DMS79 treated with DMSO at 0.1 percent for 48 hours (cell line): ENCODE results near the gene USP48.
"Not testable (repeated sequence)": the region's sequence is repeated elsewhere in the genome, so short reads cannot be mapped to it uniquely, and the experiment has no call there.

Source experiments
- DNase-seq: peaks from one replicate; lab custom pipeline; 2025; lab: John Stamatoyannopoulos, UW

The USP48 gene

DNA sequence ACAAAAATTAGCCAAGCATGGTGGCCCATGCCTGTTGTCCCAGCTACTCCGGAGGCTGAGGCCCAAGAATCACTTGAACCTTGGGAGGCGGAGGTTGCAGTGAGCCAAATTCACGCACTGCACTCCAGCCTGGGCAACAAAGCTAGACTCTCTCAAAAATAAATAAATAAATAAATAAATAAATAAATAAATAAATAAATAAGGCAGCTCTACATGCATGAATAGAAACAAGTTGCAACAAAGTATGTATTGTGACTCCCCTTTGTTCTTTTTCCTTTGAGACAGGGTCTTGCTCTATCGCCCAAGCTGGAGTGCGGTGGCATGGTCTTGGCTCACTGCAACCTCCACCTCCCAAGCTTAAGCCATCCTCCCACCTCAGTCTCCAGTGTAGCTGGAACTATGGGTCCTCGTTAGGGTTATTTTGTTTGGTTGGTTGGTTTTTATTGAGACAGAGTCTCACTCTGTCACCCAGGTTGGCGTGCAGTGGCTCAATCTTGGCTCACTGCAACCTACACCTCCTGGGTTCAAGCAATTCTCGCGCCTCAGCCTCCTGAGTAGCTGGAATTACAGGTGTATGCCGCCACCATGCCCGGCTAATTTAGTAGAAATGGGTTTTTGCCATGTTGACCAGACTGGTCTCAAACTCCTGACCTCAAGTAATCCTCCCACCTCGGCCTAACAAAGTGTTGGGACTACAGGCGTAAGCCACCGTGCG is 8.0 kb downstream of the USP48 start:
- no peak for DNase-seq

DNA sequence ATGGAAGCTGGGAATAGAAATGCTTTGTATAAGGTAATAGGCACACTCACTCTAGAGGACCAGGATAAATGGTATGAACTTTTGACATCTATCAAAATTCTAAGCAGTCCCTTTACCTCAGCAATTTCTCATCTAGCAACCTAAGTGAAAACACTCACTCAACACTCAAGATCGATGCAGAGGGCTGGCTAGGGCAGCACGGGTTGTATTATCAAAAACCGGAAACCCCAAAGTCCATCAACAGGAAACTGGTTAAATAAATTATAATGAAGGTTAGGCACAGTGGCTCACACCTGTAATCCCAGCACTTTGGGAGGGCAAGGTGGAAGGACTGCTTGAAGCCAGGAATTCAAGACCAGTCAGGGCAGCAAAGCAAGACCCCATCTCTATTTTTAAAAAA is 9.4 kb downstream of the USP48 start:
- DNase-seq: no peak

DNA sequence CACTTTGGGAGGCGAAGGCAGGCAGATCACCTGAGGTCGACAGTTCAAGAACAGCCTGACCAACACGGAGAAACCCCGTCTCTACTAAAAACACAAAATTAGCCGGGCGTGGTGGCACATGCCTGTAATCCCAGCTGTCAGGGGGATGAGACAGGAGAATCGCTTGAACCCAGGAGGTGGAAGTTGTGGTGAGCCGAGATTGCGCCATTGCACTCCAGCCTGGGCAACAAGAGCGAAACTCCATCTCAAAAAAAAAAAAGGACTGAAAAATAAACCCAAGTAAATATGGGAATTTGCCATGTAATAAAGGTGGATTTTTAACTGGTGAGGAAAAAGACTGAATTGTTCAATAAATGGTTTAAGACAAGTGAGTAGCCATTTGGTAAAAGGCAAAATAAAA is 11.3 kb downstream of the USP48 start:
- not testable (repeated sequence) for DNase-seq

DNA sequence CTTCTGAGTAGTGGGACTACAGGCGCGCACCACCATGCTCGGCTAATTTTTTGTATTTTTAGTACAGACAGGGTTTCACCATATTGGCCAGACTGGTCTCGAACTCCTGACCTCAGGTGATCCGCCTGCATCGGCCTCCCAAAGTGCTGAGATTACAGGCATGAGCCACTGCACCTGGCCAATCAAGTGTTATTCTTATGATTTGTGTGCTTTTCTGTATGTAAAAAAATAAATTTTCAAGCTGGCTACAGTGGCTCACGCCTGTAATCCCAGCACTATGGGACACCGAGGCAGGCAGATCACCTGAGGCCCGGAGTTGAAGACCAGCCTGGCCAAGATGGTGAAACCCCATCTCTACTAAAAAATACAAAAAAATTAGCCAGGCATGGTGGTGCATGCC is 12.3 kb downstream of the USP48 start:
- DNase-seq: not testable (repeated sequence)

DNA sequence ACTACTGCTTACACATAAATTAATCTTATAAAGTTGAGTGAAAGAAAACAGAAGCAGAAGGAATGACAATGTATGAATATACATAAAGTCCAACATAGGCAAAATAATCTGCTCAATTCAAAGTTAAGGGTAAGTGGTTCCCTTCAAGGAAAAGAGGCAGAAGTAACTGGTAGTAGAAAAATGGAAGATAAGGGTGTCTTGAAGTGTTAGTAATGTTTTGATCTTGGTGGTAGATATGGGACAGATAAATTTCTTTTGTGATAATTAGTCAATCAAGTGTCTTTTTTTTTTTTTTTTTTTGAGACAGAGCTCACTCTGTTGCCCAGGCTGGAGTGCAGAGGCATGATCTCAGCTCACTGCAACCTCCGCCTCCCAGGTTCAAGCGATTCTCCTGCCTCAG is 12.7 kb downstream of the USP48 start:
- DNase-seq: no peak

DNA sequence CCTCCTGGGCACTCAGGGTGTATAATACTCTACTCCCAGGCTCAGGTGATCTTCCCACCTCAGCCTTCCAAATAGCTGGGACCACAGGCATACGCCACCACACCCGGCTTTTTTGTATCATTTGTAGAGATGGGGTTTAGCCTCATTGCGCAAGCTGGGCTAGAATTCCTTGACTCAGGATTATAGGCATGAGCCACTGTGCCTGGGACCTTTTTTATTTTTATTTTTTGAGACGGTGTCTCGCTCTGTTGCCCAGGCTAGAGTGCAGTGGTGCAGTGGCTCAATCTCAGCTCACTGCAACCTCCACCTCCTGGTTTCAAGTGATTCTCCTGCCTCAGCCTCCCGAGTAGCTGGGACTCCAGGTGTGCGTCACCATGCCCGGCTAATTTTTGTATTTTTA is 15.8 kb downstream of the USP48 start:
- not testable (repeated sequence) for DNase-seq

DNA sequence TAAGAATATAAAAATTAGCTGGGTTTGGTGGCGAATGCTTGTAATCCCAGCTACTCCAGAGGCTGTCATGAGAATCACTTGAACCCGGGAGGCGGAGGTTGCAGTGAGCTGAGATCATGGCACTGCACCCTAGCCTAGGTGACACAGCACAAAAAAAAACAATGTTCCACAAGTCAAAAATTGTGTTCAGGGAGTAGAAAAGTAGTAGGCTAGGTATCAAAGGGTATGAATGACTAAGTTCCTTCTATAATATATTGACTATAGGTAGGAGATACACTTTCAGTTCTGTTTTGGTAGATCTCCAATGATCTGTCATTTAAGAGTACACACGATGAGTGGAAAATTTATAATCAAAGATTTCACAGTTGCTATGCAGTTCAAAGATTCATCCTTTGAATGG is 16.7 kb downstream of the USP48 start:
- DNase-seq: no peak

DNA sequence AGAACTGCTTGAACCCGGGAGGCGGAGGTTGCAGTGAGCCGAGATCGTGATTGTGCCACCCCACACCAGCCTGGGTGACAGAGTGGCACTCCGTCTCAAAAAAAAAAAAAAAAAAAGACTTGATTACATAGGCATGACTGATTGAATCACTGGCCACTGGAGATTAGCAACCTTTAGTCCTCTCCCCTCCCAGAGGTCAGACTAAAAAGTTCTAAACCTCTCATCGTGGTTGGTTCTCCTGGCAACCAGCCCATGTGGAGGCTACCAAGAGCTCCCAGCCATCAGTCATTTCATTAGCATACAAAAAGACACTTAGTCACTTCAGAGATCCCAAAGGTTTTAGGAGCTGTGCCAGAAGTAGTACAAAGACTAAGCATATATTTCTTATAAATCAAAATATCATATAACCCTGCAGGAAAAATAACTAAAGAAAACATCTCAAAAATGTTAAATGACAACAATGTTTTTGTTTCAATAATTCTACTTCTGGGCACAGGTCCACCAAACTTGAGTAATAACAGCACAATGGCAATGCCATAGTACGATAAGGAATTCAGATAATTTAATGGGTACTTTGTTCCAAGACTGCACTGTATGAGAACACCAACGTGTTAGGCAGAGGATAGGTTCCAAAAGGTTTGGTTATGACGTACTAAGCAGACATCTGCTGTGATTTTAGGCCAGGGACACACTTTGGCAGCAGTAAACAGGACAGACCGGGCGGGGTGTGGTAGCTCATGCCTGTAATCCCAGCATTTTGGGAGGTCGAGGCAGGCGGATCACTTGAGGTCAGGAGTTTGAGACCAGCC is 18.1 kb downstream of the USP48 start:
- DNase-seq: peak; percentile 65

DNA sequence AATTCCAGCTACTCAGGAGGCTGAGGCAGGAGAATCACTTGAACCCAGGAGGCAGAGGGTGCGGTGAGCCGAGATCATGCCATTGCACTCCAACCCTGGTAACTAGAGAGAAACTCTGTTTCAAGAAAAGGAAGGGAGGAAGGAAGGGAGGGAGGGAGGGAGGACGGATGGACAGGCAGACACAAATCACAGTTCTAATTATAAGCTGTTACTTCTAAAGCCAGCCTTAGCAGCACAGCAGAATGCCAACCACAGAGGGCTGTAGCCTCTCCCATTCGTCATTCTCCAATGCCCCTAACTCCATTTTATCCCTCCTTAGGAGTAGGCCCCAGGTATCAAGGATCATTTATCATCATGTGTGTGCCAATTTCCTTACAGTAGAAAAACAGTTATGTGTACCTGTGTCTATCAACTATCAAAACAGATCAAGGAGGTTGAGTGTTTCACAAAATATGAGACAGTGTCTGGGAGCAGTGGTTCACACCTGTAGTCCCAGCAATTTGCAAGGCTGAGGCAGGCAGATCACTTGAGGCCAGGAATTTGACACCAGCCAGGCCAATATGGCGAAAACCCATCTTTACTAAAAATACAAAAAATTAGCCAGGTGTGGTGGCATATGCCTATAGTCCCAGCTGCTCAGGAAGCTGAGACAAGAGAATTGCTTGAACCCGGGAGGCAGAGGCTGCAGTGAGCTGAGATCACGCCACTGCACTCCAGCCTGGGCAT is 19.1 kb downstream of the USP48 start:
- no peak for DNase-seq

DNA sequence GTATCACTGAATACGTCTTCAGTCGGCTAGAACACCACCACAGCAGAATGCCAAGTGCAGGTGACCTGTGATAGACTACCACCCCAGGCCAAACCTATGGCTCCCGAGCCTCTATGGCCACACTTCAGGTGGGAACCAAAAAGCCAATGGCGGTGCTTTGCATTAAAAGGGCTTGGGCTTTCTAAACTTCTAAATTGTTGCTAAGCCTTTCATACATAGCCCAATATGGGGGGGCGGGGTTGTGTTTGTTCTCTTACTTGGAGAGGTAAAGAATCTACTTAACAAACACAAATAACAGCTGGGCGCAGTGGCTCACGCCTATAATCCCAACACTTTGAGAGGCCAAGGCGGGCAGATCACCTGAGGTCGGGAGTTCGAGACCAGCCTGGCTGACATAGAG is 19.7 kb downstream of the USP48 start:
- no peak for DNase-seq

DNA sequence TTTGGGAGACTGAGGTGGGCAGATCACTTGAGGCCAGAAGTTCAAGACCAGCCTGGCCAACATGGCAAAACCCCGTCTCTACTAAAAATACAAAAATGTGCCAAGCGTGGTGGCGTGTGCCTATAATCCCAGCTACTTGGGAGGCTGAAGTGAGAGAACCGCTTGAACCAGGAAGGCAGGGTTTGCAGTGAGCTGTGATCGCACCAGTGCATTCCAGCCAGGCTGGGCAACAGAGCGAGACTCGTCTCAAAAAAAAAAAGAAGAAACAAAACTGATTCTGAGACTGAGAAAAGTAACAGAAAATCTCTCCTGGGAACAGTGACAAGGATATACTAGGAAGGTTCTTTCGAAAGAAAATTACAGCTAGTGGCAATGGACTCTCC is 20.9 kb downstream of the USP48 start:
- no peak for DNase-seq

DNA sequence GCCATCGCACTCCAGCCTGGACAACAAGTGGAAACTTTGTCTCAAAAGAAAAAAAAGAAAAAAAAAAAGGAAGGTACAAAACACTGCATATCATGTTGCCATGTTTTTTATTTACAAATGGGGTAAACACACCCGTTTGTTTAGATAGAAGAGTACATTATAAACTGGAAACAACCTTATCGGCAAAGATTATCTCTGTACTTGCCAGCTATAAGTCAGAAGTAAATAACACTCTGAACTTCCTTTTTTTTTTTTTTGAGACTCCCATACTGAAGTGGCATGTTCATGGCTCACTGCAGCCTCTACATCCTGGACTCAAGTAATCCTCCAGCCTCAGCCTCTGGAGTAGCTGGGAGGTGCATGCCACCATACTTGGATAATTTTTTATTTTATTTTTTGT is 21.9 kb downstream of the USP48 start:
- DNase-seq: no peak

DNA sequence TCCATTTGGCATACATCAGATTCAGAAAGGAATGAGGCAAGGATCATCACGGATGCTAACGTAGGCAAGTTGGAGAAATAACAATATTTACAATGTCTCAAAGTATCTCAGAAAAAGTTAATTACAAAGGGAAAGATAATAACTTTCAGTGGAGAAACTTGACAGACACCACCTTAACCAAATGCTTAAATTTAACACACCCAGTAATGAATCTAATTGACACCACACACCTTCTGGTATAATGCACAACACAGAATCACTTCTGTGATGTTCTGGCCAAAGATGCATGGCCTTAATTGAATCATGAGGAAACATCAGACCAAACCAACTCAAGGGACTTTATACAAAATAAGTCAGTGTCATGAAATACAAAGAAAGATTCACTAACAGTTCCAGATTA is 23.1 kb downstream of the USP48 start:
- no peak for DNase-seq

DNA sequence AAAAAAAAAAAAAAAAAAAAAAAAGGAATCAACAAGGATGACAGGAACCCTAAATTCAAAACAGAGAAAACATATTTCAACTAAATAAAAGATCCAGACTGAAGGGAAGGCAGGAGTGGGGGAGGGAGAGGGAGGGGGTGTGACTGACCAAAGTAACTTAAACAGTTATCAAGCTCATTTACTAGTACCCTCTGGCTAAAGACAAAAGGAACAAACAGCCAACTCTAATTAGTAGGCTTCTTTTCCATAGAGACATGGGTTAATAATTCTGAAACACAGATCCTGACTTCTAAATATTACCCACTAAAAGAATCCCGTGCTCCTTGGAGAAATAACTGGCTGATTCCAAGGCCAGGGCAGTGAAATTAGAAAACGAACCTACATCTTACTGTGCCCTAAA is 23.8 kb downstream of the USP48 start:
- DNase-seq: no peak

DNA sequence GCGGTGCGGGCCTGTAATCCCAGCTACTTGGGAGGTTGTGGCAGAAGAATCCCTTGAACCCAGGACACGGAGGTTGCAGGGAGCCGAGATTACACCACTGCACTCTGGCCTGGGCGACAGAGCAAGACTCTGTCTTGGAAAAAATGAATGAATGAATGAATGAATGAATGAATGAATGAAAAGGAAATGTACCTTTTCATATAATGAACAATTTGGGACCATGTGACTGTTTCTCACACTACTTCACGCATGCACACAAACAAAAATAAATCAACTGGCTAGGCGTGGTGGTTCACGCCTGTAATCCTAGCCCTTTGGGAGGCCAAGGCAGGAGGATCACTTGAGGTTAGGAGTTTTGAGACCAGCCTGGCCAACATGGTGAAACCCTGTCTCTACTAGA is 24.3 kb downstream of the USP48 start:
- DNase-seq: no peak

DNA sequence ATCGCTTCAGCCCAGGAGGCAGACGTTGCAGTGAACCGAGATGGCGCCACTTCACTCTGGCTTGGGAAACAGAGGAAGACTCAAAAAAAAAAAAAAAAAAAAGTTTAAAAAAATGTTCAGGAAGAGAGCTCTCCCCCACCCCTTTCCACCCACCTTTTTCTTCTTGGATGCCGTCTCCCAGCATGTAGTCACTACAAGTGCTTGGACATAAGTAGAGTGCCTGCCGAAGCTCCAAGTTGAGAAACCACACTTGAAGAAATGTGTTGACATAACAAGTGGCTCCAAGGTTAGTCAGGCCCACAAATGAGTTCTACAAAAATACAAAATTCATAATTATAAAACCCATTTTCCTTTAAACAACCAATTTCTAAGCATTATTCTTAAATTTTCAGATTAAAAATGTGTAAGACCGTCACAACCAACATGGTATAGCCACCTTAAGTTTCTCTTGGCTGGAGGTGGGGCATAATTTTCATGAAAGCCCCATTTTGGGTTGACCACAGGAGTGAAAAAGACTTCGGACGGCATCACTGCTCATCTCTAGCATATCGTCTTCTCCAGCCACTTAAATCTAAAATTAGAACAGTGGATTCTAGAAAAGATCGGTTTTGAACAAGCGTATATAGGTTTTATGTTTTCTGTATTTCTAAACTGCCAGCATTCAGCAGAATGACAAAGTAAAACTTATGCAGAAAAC is 26.4 kb downstream of the USP48 start:
- peak; percentile 39 for DNase-seq

DNA sequence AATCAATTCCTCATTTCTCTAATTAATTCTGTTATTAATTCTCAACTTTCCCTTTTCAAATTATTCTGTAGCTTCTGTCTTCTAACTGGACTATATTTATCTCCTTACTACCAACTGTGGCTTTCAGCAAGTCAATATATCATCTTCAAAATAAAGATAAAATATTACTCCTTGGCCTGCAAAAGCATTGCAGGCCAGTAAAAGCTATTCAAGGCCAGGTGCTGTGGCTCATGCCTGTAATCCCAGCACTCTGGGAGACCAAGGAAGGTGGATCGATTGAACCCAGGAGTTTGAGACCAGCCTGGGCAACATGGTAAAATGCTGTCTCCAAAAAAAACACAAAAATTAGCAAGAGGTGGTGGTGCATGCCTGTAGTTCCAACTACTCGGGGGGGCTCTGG is 27.9 kb downstream of the USP48 start:
- no peak for DNase-seq

DNA sequence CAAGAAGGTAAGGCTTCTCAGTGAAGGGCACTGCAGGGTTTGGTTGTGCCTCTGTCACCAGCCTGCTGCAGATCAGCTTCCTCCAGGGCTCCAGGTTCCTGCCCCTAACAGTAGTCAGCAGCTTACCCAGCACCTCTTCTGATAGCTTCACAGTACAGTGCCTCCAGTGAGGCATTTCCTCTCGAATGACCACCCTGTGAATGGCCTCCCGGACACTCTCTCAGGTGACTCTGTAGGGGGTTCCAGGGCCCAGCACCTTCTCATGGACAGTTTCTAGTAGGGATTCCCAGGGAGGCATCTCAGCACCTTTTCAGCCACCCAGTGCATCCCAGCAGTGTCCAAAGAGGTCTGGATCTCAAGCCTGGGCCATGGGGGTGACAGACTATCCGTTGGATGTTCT is 28.4 kb downstream of the USP48 start:
- no peak for DNase-seq

DNA sequence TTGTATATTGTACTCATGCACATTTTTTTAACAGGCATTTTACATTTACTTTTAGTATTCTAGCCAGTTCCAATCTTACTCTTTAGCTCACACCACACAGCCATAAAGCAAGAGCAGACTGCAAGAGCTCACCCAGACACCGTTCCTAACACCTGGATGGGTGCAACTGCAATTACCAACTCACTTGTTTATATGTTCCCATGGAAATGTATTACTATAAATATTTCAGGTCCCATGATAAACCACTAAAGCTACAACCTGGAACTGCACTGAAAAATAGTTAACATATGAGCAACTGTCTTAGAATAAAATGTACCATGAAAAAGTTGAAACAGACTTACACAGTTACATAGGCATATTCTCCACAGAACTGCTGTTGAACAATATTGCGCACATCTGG is 30.8 kb downstream of the USP48 start:
- DNase-seq: no peak

DNA sequence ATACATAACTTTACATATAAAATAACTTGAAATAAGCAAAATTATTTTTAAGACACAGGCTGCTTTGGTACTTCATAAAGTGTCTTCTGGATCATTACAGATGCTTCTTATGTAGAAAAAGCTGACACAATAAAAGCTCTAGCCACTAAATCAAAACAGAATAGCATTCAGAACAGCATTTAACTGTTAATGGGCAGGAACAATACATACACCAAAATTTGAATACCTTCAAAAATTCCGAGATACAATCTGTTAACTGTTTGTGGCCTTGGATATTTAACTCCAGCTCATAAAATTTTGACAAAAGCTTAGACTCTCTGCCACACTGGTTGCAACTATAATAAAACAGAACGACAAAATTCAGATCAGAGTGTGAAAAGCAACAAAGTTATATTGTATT is 31.7 kb downstream of the USP48 start:
- no peak for DNase-seq

DNA sequence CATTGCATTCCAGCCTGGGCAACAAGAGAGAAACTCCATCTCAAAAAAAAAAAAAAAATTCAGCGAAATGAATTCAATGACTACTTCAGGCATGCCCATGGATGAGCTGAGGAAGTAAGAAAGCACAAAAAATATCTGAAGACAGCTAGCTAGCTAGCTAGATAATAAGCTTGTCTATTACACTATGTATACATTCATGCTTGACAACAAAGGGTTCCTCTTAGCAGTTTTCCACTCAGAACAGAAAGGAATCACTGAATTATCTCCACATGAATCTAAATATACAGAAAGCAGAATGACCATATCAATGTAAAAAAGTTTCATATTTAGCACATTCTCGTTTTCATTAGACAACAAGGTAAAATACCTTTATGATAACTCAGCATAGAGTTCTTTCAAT is 32.1 kb downstream of the USP48 start:
- no peak for DNase-seq

DNA sequence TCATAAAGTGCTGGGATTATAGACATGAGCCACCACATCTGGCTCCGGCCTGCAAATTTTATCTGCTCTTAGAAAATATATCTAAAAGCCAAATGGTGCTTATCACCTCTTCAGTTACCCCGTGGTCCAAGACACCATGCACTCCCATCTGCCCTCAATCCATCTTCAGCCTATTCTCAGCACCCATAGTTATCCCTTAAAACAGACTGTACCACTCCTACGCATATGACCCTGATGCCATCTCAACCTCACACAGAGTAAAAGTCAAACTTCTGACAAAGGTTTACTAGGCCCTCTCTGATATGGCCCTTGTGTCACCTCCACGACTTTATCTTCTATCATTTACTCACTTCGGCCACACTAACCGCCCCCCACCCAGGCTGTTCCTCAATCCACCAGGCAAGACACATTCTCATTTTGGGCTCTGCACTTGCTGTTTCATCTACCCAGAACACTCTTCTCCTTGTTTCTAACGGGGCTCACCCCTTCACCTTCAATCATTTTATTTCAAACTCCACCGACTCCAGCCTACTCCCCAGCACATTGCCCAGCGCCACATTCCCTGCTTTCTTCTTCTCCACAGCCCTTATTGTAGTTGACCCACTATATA is 33.0 kb downstream of the USP48 start:
- no peak for DNase-seq
